ENCODE measurements around the gene ZSWIM2.

- TF ChIP-seq, protein P1, sequence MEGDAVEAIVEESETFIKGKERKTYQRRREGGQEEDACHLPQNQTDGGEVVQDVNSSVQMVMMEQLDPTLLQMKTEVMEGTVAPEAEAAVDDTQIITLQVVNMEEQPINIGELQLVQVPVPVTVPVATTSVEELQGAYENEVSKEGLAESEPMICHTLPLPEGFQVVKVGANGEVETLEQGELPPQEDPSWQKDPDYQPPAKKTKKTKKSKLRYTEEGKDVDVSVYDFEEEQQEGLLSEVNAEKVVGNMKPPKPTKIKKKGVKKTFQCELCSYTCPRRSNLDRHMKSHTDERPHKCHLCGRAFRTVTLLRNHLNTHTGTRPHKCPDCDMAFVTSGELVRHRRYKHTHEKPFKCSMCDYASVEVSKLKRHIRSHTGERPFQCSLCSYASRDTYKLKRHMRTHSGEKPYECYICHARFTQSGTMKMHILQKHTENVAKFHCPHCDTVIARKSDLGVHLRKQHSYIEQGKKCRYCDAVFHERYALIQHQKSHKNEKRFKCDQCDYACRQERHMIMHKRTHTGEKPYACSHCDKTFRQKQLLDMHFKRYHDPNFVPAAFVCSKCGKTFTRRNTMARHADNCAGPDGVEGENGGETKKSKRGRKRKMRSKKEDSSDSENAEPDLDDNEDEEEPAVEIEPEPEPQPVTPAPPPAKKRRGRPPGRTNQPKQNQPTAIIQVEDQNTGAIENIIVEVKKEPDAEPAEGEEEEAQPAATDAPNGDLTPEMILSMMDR (IDR thresholded peaks at IDR 0.05) = no peak
- no peak for TF ChIP-seq POLR2A (IDR thresholded peaks at IDR 0.05)
- TF ChIP-seq POLR2AphosphoS5 (IDR thresholded peaks at IDR 0.05) = no peak
- no peak for TF ChIP-seq EP300 (IDR thresholded peaks at IDR 0.05)
Observed at GRCh38 chr2:186871881-186872280, 22.9 kb upstream of the ZSWIM2 start.
